Stimulated activated naive CD4-positive, alpha-beta T cell treated with Interleukin-2 at 50 U/mL for 16 hours (primary cell): Measurements from ENCODE around the gene ENOX1.

Source experiments
- DNase-seq: peaks from one replicate; lab custom pipeline; 2025; lab: John Stamatoyannopoulos, UW

Gene ENOX1

DNA sequence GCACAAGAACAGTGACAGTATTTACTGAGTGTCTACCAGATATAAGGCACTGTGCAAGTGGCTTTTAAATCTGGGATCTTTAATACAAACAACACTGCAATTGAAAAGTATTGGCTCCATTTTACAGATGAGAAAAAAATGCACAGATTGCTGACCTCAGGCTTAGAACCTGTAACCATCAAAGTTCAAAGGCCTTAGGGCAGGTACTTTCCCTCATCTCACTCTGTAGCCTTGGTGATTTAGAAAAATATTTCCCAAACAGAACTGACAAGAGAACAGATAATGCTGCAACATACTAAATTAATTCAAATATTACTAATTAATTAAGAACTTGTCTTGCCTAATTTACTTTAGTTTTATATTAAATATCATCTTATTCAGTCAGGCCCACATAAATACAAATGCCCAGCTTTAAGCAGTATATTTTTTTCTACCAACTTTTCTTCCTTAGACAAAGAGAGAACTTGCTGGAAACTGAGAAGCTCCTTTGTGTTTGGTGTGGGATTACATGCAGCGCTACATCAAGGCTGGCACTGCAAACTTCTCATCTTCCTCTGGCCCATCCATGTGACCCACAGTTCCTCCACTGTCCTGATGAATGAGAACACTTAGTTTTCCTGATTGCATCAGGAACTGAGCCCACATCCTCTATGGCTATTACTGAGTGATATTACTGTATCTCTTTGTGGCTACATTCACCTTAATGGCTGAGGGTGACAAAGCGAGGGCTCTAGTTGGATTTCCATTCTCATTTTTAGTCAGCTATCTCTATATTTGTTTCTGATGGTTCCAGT is 302.1 kb downstream of the ENOX1 start:
- no peak for DNase-seq

DNA sequence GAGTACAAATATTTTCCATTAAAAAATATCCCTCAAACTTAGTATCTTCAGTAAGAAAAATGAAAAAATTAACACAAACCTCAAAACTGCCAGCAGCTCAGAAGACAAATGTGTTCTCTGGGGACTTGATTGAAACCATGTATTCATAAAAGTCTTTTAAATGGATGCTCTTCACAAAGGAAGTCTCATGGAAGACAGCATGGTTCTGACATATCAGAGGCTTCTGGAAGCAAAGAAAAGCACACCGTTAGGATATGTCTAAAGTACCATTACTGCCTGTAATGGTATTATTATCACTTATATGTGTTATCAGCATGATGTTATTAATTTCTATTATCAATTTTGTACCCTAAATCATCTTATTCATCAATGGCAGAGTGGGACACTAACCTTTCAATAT is 302.8 kb downstream of the ENOX1 start:
- DNase-seq: no peak

DNA sequence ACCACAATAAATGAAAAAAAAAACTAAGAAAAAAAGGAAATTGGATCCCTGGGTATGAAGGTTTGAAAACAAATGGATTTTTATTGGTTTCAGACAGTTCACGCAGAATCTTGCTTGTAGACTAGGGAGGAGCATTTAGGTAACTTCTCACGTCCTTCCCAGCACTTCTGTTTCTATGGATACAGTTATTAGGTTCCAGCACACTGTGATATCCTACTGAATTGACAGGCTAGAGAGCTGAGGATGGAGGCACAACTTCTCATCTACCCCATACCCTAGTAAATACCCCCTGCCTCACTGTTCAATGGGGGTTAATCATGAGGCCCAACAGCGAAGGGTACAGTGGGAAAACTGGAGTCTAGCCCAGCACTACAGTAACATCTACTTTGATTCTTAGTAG is 304.1 kb downstream of the ENOX1 start:
- no peak for DNase-seq

DNA sequence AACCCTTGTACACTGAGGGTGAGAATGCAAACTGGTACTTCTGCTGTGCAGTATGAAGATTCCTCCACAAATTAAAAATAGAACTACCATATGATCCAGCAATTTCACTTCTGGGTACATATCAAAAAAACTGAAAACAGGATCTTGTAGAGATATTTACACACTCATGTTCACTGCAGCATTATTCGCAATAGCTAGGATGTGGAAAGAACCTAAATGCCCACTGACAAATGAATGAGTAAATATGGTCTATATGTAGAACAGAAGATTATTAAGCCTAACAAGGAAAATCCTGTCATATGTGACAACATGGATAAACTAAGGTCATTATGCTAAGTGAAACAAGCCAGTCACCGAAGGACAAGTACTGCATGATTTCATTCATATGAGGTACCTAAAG is 304.7 kb downstream of the ENOX1 start:
- DNase-seq: no peak

DNA sequence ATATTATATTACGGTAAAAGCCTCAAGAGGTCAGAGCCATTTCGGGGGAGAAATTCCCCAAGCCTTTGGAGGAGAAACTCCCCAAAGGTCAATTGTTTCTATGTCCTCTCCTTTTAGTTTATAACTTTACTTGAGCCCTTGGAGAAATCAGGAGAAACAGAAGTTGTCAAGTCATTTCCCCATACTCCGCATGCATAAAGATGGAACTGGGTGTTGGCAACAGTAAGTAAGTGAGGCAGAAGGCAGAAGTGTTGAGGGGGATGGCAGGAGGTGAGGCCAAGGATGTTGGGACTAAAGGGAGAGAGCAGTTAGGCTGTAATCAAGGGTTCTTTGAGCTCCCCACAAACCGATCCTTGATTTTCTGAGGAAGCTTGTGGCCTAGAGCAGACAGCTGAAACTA is 307.9 kb downstream of the ENOX1 start:
- DNase-seq: no peak

DNA sequence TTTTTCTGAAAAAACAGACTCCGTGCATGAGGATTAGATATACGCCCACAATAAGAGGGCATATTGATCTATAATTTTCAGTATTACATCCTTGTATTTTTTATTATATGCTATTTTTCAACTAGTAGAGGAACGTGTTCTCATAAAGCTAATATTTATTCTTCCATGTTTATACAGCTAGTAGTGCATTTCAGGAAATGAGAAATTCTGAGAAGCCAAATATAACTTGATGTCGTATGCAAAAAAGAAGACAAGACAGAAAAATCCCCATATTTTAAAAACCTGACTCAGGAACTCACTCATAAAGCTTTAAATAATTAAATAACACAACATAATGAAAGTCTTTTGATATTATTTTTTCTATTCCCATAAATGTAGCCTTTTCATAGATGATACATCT is 308.6 kb downstream of the ENOX1 start:
- no peak for DNase-seq

DNA sequence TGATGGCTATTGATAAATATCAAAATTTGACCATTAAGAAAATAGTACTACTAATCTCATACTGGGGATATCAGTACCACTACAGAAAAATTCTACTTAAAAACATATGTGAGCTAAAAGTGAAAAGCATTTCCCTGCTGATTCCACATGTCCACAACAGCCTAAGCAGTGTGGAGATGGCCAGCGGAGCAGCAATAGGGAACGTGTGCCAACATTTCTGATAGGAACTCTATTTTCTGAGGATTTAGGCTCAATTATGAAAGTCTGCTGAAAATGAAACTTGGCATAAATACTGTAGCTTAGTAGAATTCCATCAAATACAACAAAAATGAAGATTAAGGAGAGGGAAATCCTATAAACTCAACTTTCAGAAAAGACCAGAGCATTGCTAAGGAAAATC is 311.6 kb downstream of the ENOX1 start:
- no peak for DNase-seq

DNA sequence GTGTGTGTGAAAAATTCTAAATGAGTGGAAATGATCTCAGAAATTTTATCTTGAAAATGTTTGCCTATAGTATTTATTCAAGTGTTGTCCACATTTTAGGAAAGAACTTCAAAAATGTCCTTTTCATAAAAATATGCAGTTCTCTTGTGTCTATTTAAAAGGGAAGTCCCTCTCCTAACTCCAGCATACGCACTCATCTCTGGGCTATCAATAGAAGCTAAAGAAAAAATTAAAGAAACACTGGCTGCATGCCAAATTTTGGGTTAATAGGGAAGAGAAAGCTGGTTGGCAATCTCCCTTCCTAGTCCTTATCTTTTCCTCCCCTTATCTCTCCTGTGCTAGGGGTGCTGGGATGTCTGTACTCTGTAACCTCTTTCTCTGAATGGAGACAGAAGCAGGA is 313.3 kb downstream of the ENOX1 start:
- no peak for DNase-seq

DNA sequence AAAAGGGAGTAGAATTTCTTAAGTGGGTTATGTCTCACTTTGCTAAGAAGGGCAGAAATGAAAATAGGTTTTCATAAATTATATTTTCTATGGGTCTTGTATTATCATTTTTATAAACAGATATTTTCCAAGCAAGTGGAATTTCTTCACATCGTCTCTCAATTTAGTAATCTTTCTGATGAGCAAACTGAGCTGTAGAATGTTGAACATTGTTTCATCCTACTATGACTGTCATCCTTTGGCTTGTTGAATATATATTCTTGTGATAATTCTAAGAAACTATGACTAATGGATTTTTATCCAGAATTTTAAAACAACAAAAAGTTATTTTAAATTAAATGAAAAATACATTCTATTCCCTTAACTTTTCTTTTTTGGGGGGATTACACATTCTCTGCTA is 313.8 kb downstream of the ENOX1 start:
- DNase-seq: no peak

DNA sequence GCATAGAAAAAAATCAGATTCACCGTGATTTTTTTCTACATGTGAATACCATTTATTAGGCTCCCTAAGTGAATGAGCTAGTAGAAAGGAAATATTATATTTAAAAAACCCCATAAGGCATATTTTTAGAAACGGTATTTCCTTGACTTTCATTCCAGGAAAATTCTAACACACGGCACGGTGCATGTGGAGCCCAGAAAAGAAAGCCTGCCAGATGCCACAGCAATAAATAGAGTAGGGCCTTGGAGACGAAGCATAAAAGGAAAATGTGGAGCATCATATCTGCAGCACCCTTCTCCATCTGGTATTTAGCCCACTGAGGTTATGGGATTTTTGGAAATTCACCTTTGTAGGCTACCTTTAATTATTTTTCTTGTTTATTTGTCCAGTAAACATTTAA is 314.4 kb downstream of the ENOX1 start:
- DNase-seq: no peak

DNA sequence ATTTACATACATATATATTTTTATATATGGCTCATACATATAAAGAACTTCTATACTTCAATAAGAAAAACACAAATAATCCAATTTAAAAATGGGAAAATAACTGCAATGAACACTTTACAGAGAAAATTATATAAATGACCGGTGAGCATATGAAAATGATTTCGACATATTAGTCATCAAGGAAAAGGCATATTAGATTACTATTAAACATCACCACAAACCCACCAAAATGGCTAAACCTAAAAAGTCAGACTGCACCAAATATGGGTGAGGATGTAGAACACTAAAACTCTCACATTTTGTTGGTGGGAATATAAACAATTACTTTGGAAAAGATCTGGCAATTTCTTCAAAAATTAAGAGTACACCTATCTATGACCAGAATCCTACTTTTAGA is 316.2 kb downstream of the ENOX1 start:
- DNase-seq: no peak

DNA sequence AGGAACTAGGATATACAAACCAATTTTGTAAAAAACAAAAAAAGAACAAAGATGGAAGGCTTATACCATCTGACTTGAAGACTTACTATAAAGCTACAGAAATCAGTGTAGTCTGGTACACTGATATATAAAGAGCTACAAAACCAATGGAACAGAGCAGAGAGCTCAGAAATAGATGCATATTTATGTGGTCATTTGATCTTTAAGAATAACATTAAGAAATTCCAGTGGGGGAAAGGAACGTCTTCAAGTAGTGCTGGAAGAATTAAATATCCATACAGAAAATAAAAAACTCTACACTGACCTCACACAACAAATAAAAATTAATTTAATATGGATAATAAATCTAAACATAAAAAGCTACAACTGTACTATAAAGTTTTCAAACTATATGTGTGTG is 317.0 kb downstream of the ENOX1 start:
- no peak for DNase-seq

DNA sequence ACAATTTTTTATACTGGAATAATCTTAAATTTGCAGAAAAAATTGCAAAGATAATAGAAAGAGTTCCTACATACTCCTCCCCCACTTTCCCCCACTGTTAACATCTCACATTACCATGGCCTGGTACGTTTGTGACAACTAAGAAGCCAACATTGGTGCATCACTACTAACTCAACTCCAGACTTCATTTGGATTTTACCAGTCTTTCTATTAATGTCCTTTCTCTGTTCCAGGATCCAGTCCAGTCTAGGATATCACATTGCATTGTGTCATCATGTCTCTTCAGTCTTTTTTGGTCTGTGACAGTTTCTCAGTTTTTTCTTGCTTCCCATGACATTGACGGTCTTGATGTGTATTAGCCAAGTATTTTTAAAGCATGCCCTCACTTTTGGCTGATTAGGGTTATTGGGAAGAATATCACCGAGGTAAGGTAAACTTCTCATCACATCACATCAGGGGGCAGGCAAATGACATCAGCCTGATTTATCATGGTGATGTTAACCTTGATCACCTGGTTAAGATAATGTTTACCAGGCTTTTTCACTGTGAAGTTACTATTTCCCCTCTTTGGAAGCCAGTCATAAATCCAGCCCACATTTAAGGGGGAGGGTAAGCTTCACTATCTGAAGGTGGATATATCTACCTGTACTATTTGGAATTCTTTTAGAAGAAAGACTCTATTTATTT is 322.1 kb downstream of the ENOX1 start:
- DNase-seq: no peak

DNA sequence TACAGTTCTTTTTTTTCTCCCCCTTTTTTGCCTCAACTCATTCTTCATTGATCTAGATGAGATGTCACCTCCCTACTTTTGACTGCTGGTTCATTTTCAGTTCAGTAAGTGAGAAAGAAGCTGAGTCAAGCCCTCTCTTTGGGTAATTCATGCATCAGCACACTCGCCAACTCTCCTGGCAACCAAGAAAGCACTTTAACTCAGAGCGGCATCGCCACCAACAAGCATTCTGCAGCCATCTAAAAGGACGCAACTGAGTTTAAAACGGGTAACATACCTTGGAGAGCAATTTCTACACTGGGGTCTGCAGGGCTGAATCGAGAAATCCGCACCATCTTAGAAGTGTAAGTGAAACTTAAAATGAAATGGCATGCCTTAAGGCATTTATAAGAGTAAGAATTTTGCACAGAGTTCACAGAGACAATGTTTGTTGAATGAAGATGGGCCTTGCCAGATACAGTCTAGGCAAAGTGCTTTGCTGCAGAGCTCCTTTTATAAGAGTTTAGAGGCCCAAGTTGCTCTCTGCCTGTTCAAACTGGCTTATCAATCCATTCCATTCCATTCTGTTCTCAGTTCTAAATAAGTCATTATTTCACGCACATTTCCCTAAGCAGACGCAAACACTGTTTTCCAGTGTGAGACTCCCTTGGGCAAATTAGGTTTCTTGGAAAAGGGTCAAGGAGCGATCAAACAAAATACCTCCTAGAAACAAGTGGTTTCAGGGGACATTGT is 338.0 kb downstream of the ENOX1 start:
- DNase-seq: no peak

DNA sequence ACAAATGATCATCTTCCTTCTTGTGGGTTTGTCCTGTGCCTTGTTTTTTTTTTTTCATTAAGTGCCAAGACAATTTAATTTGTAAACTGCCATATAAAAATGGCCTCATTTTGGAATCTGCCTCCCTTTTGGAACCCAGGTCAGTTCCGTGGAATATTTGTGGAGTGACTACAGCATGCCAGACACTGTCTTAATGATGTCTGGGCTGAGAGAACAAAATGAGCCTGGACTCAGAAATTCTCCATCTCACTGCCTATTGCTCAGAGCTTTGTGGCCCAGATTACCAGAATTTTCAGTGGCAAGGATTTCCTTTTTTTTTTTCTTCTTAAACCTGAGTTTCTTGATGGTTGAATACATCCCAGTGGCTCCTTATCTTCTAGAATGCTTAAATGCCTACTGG is 340.6 kb downstream of the ENOX1 start:
- no peak for DNase-seq

DNA sequence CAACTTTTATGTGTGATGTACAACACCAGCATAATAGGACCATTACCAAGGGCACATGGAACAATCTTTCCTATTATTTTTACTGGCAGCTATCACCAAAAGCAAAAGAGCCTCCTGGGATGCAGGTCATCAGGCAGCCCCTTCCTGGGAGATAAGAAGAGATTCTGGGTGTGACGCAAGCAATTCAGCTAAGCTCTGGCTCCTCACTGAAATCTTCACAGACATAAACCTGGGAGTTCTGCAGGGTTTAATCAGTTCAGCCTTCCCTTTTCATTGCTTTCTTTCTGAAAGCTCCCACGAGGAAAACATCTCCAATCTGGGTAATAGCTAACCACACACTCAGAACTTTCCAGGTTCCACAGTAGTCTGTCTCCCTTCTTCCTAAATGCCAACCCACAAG is 341.1 kb downstream of the ENOX1 start:
- DNase-seq: no peak

DNA sequence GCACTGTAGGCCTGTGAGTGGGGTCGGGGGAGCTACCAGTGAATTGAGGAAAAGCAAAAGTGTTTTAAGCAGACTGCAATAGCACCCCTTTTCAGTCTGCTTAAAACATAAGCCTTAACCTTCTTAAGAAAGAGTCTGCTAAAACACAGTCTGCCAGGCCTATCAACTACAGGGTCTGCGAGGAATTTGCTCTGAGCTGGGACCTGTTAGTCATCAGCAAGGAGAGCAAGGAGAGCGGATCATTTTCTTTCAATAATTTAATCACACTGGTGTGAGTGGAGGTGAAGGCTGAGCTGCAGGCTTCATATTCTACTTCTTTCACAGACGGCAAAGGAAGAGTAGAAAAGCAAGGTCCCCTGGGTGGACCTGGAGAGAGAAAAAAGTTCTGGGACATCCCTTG is 342.7 kb downstream of the ENOX1 start:
- no peak for DNase-seq

DNA sequence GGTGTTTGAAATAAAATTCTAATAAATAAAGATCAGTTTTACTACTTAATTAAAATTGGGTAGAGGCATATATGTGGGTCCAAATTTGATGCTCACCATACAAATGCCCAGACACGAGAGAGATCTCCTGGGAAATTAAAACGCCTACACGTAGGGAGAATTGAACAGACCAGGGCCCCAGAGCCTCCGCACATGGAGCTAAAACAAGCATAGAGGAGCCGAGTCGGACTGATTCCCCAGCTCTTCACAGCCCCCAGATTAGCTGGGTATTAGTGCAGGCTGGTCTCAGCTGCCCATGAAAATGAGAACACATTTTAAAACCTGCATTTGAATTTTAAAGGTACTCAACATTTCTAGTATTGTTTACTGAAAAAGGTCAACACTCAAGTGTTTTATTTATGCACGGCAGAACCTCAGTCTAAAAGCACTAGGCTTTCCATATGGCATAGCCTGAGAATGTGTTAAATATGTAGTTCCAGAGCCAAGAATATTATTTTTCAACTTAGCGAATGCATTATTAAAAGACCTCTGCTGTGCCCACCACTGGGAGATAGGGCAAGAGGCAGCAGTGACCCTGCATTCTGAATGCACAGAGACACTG is 344.8 kb downstream of the ENOX1 start:
- no peak for DNase-seq

DNA sequence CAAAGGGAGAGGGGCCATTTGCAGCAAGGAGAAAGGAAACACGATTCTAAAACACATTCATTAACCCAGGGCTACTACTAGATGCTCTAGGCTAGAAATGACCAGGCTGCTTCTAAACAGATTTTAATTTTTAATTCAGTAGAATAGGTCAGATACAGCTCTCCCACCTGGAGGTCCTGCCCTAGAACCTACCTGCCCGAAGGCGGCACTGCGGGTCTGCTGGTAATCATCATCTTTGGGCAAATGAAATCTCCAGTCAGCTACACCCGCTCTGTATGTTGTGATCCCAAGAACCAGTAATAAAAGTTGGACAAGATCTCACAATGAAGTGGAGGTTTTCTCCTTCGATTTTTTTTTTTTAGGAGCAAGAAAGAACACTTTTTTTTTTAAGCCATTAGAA is 345.3 kb downstream of the ENOX1 start:
- no peak for DNase-seq

DNA sequence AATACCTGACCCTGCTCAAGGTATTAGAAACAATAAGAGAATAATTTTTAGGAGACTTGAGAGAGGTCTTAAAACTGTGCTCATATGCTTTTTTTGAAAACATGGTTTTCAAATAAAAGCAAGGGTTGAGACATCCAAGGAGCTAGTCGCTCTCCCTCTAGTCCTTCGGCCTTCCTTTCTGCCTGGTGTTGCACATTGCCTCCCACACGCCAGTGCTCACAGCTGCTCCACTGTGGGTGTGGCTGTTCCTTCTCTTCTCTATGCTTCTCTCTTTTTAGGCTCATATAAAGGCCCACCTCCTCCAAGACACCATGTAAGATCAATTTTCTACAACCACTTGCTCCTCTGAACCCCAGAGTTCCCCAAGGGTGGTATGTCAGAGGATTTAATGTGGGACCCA is 352.6 kb downstream of the ENOX1 start:
- DNase-seq: no peak

DNA sequence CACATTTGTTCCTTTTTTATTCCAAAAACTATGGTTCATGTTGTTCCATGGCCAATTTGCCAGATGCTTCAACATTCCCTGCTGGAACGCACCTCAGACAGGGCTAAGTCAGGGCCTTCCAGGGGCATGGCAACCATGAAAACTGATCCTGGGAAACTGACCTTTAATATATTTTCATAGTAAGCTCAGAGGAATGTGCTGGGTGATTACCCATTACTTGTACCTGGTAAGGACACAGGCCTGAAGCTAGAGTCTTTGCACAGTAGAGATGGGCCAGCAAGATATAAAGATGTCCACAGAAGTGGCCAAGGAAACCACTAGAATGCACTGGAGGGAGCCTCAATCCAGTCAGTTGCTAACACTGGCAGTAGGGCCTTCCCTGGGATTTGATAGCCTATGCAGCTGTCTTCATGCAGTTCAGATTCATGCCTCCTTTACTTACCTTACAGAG is 353.1 kb downstream of the ENOX1 start:
- DNase-seq: no peak

DNA sequence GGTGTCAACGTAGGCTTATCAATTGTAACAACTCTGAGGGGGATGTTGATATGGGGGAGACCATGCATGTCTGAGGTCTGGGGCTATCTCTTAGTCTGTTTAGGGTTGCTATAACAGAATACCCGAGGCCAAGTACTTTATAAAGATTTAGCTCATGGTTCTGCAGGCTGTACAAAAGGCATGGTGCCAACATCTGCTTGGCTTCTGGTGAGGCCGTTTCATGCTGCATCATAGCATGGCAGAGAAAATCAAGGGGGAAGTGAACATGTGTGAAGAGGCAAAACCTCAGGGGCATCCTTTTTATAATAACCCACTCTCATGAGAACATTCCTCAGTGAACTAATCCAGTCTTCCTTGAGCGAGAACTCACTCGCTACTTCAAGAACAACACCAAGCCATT is 353.8 kb downstream of the ENOX1 start:
- no peak for DNase-seq

DNA sequence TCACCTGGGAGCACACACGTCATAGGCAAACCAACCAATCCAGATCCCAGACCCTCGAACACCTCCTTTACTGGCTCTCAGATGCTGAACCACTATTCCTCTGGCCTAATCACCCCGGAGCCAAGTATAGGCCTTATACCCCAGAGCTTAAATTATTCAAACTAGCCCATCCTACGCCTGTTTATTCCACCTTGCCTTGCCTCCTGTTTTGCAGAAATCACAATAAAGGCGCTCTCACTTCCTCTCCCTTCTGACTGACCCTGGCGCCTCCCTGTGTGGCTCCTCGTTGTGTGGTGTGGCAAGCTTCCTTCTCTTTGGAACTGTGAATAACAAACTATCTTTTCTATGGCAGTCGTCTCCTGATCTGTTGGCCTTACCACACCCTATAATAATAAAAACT is 354.9 kb downstream of the ENOX1 start:
- DNase-seq: no peak
